ENCODE measurements around the gene KLHL29. TPM values are rescaled to one million over a fixed set of nuclear protein-coding genes. Genes with fewer than 3 reads are reported as not detected.

Gene KLHL29
- total RNA-seq, 3 donors from 2014 or later (not counting 1 experiment from before 2014, with no cell fraction given) = 0.24 to 0.43 (median 0.33) TPM

DNA sequence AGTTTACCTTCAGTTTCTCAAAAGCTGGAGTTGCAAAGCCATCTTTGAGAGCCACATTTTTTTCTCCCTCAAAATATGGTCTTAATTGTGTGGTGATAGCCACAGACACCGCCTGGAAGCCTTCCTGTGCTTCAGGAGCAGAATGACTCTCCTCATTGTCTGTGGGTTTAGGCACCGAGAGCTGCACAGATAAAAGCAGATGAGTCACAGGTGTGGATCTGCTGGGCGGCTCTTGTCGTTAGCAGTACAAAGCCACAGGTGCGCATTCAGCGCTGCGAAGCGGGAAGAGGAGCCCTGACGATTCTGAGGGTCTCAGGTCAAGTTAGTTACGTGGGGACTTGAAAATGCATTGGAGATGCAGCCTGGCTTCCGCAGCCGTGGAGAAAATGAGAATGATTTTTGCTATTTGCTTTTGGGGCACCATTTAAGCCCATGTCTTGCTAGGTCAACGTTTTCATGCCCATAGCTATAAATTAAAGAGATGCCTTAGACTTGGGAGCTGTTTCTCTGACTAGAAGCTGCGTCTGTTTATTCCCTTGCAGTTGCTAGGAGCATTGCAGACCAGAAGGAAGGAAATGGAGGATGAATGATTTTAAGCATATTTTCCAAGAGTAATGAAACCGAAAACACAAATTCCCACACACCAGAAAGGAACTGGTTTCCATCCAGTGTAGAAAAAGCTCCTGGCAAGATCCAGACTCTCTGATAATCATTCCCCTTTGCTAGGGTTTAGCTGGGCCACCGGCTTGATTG, 51.5 kb downstream of the KLHL29 start:
- H3K4me3 Mint-ChIP-seq = no peak overlapping the region
- no peak overlapping the region for H3K4me3 ChIP-seq (ENCODE audit: low read length)
- TF ChIP-seq, protein P1, sequence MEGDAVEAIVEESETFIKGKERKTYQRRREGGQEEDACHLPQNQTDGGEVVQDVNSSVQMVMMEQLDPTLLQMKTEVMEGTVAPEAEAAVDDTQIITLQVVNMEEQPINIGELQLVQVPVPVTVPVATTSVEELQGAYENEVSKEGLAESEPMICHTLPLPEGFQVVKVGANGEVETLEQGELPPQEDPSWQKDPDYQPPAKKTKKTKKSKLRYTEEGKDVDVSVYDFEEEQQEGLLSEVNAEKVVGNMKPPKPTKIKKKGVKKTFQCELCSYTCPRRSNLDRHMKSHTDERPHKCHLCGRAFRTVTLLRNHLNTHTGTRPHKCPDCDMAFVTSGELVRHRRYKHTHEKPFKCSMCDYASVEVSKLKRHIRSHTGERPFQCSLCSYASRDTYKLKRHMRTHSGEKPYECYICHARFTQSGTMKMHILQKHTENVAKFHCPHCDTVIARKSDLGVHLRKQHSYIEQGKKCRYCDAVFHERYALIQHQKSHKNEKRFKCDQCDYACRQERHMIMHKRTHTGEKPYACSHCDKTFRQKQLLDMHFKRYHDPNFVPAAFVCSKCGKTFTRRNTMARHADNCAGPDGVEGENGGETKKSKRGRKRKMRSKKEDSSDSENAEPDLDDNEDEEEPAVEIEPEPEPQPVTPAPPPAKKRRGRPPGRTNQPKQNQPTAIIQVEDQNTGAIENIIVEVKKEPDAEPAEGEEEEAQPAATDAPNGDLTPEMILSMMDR (IDR thresholded peaks at IDR 0.05) = no peak
- H3K36me3 ChIP-seq (ENCODE audit: control insufficient read depth, insufficient read depth, low read length) = no peaks in the 10 kb centered on the region
- intact Hi-C loops (cut with micrococcal nuclease) = no loop called here
- peaks cover 10 to 32% of the 10 kb centered on the region in 2 donors for H3K27me3 Mint-ChIP-seq (ENCODE audit: low read depth in 2 of 2)
- WGBS (ENCODE audit: insufficient coverage) = 55% methylated on average over 15 of the region's 16 CpGs
- peaks cover 2% of the 10 kb centered on the region for H3K9me3 ChIP-seq (ENCODE audit: control insufficient read depth, insufficient read depth, low read length)
- no peak overlapping the region for H3K27ac Mint-ChIP-seq
- H3K36me3 Mint-ChIP-seq = no peaks in the 10 kb centered on the region
- ATAC-seq = no peak
- no peaks in the 10 kb centered on the region for H3K4me1 Mint-ChIP-seq
- no peaks in the 10 kb centered on the region for H3K4me1 ChIP-seq (ENCODE audit: control insufficient read depth, insufficient read depth, low read length)
- no peak overlapping the region for H3K27ac ChIP-seq (ENCODE audit: low read length)
- H3K9me3 Mint-ChIP-seq = no peaks in the 10 kb centered on the region
- peak in 1 of 2 donors; percentile 10 for DNase-seq
- no peaks in the 10 kb centered on the region for H3K27me3 ChIP-seq (ENCODE audit: control insufficient read depth, insufficient read depth, low read length)

DNA sequence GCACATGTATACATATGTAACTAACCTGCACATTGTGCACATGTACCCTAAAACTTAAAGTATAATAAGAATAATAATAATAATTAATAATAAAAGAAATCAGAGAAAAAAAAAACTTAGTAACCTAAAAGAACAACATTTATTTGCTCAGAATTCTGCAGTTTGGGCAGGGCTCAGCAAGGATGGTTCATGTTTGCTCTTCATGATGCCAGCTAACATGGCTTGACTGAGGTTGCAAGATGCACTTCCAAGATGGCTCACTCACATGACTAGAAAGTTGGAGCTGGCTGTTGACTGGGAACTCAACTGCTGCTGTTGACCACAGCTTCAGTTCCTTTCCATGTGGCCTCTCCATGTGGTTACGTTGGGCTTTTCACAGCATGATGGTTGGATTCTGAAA, 56.4 kb downstream of the KLHL29 start:
- Histone ChIP-seq H3K27ac (ENCODE audit: low read length) (no peak overlapping the region), H3K27me3 (ENCODE audit: control insufficient read depth, insufficient read depth, low read length) (peaks cover 3% of the 10 kb centered on the region), H3K9me3 (ENCODE audit: control insufficient read depth, insufficient read depth, low read length) (peaks cover 3% of the 10 kb centered on the region), H3K4me1 (ENCODE audit: control insufficient read depth, insufficient read depth, low read length) (no peaks in the 10 kb centered on the region), H3K4me3 (ENCODE audit: low read length) (no peak overlapping the region), H3K36me3 (ENCODE audit: control insufficient read depth, insufficient read depth, low read length) (no peaks in the 10 kb centered on the region)
- intact Hi-C loops (cut with micrococcal nuclease) = no loop called here
- Mint-ChIP-seq H3K4me1 (no peaks in the 10 kb centered on the region), H3K27ac (no peak overlapping the region), H3K27me3 (ENCODE audit: low read depth in 2 of 2) (peaks cover 8 to 28% of the 10 kb centered on the region in 2 donors), H3K4me3 (no peak overlapping the region), H3K9me3 (no peaks in the 10 kb centered on the region), H3K36me3 (no peaks in the 10 kb centered on the region)
- WGBS (ENCODE audit: insufficient coverage) = 100% methylated on average over 1 of the region's 1 CpG
- ATAC-seq (no peak), DNase-seq (no peak)
- TF ChIP-seq, protein P1 (IDR thresholded peaks at IDR 0.05) = no peak

DNA sequence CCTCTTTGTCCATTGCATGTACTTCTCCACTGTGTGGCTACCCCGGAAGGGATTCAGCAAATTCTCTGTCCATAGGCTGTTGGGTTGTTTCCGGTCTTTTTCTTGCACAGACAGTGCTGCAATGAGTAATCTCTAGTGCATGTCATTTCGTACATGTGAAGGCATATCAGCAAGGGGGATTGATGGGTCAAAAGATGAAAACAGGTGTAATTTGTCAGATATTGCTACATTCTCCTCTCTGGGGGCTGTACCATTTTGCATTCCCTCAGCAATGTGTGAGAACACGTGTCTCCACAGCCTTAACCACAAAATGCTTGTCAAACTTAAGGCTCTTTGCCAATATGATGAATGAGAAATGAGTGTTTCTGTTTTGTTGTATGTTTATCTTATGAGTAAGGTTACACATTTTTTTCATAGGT, 60.5 kb downstream of the KLHL29 start:
- WGBS (ENCODE audit: insufficient coverage) = 85% methylated on average over 3 of the region's 4 CpGs
- H3K9me3 Mint-ChIP-seq = no peaks in the 10 kb centered on the region
- ATAC-seq = no peak
- intact Hi-C loops (cut with micrococcal nuclease) = no loop called here
- Histone ChIP-seq H3K9me3 (ENCODE audit: control insufficient read depth, insufficient read depth, low read length) (peaks cover 3% of the 10 kb centered on the region), H3K4me3 (ENCODE audit: low read length) (no peak overlapping the region), H3K4me1 (ENCODE audit: control insufficient read depth, insufficient read depth, low read length) (no peaks in the 10 kb centered on the region), H3K36me3 (ENCODE audit: control insufficient read depth, insufficient read depth, low read length) (no peaks in the 10 kb centered on the region), H3K27ac (ENCODE audit: low read length) (no peak overlapping the region), H3K27me3 (ENCODE audit: control insufficient read depth, insufficient read depth, low read length) (peaks cover 3% of the 10 kb centered on the region)
- no peak for DNase-seq
- TF ChIP-seq, protein P1 (IDR thresholded peaks at IDR 0.05) = no peak
- peaks cover 13 to 28% of the 10 kb centered on the region in 2 donors for H3K27me3 Mint-ChIP-seq (ENCODE audit: low read depth in 2 of 2)
- no peak overlapping the region for H3K4me3 Mint-ChIP-seq
- no peaks in the 10 kb centered on the region for H3K4me1 Mint-ChIP-seq
- H3K27ac Mint-ChIP-seq = no peak overlapping the region
- H3K36me3 Mint-ChIP-seq = no peaks in the 10 kb centered on the region

DNA sequence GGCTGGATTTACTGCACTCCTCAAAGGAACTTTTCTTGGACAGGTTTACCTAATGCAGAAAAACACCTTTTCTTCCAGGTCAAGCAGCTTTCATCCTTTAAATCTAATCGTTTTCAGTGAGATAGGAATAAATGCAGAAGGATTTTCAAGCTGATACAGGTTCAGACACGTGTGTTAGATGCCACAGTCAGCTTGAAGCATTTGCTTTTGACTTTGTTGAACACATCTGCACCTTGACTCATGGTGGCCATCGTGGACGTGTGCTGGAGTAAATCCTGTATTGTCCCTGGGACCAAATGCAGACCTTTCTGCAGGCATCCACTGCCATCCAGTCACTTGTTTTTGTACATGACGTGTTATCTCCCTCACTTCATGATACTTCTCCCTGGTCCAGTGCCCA, 61.9 kb downstream of the KLHL29 start:
- WGBS (ENCODE audit: insufficient coverage) = 67% methylated on average over 5 of the region's 5 CpGs
- Histone ChIP-seq H3K27ac (ENCODE audit: low read length) (no peak overlapping the region), H3K4me1 (ENCODE audit: control insufficient read depth, insufficient read depth, low read length) (no peaks in the 10 kb centered on the region), H3K27me3 (ENCODE audit: control insufficient read depth, insufficient read depth, low read length) (peaks cover 3% of the 10 kb centered on the region), H3K36me3 (ENCODE audit: control insufficient read depth, insufficient read depth, low read length) (no peaks in the 10 kb centered on the region), H3K9me3 (ENCODE audit: control insufficient read depth, insufficient read depth, low read length) (no peaks in the 10 kb centered on the region), H3K4me3 (ENCODE audit: low read length) (no peak overlapping the region)
- intact Hi-C loops (cut with micrococcal nuclease) = no loop called here
- no peaks in the 10 kb centered on the region for H3K4me1 Mint-ChIP-seq
- no peaks in the 10 kb centered on the region for H3K36me3 Mint-ChIP-seq
- ATAC-seq (no peak), DNase-seq (no peak)
- H3K27me3 Mint-ChIP-seq (ENCODE audit: low read depth in 2 of 2) = peaks cover 18 to 36% of the 10 kb centered on the region in 2 donors
- no peak overlapping the region for H3K4me3 Mint-ChIP-seq
- H3K9me3 Mint-ChIP-seq = no peaks in the 10 kb centered on the region
- H3K27ac Mint-ChIP-seq = no peak overlapping the region
- TF ChIP-seq, protein P1 (IDR thresholded peaks at IDR 0.05) = no peak
